ENCODE data around the gene TFDP1. TPM values are rescaled to one million over a fixed set of nuclear protein-coding genes. Genes with fewer than 3 reads are reported as not detected.
A peak's percentile ranks its signal among the peaks of the same experiment; 100 is the strongest.

The TFDP1 gene
- total and polyA plus RNA-seq, 12 donors, result 16.4 to 51.4 (median 37.5) TPM

- no peaks in the 10 kb centered on the region for H3K27me3 ChIP-seq
- intact Hi-C loops (cut with DNase I), result no loop called here
- H3K36me3 ChIP-seq, result no peaks in the 10 kb centered on the region
- 88 to 92% methylated on average over 13 of the region's 13 CpGs for WGBS, 2 donors
- H3K27ac ChIP-seq, result peak overlapping the region in 5 of 10 donors; percentile 29 to 74 (median 67)
- no peak for ATAC-seq
- no peak for TF ChIP-seq CTCF (IDR thresholded peaks at IDR 0.05)
- peaks cover 0 to 21% (median 14%) of the 10 kb centered on the region in 9 donors for H3K4me1 ChIP-seq
- no peak overlapping the region for H3K4me3 ChIP-seq
- DNase-seq, result no peak
- no peaks in the 10 kb centered on the region for H3K9me3 ChIP-seq
Observed at GRCh38 chr13:113648216-113648610, 63.7 kb downstream of the TFDP1 start.

- no peak for TF ChIP-seq CTCF (IDR thresholded peaks at IDR 0.05)
- no peak for ATAC-seq
- no peak for DNase-seq
Observed at GRCh38 chr13:113649212-113649611, 64.7 kb downstream of the TFDP1 start.

GRCh38 chr13:113650275-113650674 lies 65.7 kb downstream of the TFDP1 start:
- no peak for TF ChIP-seq CTCF (IDR thresholded peaks at IDR 0.05)
- ATAC-seq (no peak), DNase-seq (no peak)
- WGBS, 2 donors, result 94% methylated on average over 15 of the region's 15 CpGs
- Histone ChIP-seq H3K27ac (no peak overlapping the region), H3K27me3 (no peaks in the 10 kb centered on the region), H3K4me3 (no peak overlapping the region), H3K9me3 (no peaks in the 10 kb centered on the region), H3K36me3 (no peaks in the 10 kb centered on the region), H3K4me1 (peaks cover 0 to 21% (median 14%) of the 10 kb centered on the region in 9 donors)
- intact Hi-C loops (cut with DNase I), result no loop called here

More at GRCh38 chr13:113649212-113649611, 64.7 kb downstream of the TFDP1 start:
- peaks cover 0 to 21% (median 14%) of the 10 kb centered on the region in 9 donors for H3K4me1 ChIP-seq
- H3K9me3 ChIP-seq, result no peaks in the 10 kb centered on the region
- H3K36me3 ChIP-seq, result no peaks in the 10 kb centered on the region
- H3K27me3 ChIP-seq, result no peaks in the 10 kb centered on the region
- no peak overlapping the region for H3K27ac ChIP-seq
- intact Hi-C loops (cut with DNase I), result no loop called here
- no peak overlapping the region for H3K4me3 ChIP-seq
- WGBS, 2 donors, result 78 to 79% methylated on average over 17 of the region's 17 CpGs

- H3K27me3 ChIP-seq, result peaks cover 0 to under 1% (median 0%) of the 10 kb centered on the region in 7 donors
- H3K4me1 ChIP-seq, result peaks cover 0 to 21% (median 14%) of the 10 kb centered on the region in 9 donors
- no peak for TF ChIP-seq CTCF (IDR thresholded peaks at IDR 0.05)
- H3K4me3 ChIP-seq, result no peak overlapping the region
- 94 to 96% methylated on average over 16 of the region's 16 CpGs for WGBS, 2 donors
- H3K27ac ChIP-seq, result no peak overlapping the region
- intact Hi-C loops (cut with DNase I), result no loop called here
- H3K9me3 ChIP-seq, result no peaks in the 10 kb centered on the region
- ATAC-seq (no peak), DNase-seq (no peak)
- no peaks in the 10 kb centered on the region for H3K36me3 ChIP-seq
Observed at GRCh38 chr13:113650731-113651148, 66.2 kb downstream of the TFDP1 start.

Measured in heart right ventricle (tissue), 16 donors.